Measurements from ENCODE around the gene RIPOR2.

Gene RIPOR2

DNA sequence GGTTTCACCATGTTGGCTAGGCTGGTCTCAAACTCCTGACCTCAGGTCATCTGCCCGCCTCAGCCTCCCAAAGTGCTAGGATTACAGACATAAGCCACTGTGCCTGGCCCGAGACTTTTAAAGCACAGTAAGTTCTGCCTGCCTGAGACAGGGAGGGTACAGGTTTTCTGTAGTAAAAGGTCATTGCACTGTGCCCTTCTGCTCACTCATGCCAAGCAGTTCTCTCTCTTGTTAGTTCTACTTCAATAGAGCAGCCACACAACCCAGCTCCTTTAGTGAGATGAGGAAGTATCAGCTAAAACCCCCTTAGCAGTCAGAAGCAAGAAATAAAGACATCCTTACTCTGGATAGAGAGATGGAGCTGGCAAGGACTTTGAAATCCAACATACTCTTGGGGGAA is 84.7 kb downstream of the RIPOR2 start:
- no peak for DNase-seq (ENCODE audit: low read depth in 2 of 2, low spot score in 1 of 2)

GRCh38 chr6:24849713-24850112 is 86.0 kb downstream of the RIPOR2 start:
- DNase-seq (ENCODE audit: low read depth in 2 of 2, low spot score in 1 of 2): no peak

DNA sequence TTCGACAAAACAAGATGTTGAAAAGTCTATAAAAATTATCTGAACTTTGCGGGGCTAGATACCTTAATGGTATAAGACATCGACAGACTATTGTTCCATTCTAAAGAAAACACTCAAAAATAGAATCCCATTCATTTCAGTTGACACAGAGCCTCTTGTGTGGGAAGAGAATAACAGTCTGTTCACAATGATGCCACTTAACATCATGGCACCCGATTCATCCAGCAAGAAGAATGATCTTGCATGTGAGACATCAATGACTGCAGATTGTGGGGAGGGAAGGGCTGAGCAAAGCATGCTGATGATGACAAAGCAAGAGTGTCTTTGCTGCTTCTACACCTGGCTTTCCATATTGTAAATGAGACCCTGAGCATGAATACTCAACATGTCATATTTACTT is 87.3 kb downstream of the RIPOR2 start:
- DNase-seq (ENCODE audit: low read depth in 2 of 2, low spot score in 1 of 2): no peak

GRCh38 chr6:24847402-24847801 is 88.4 kb downstream of the RIPOR2 start:
- DNase-seq (ENCODE audit: low read depth in 2 of 2, low spot score in 1 of 2): no peak

GRCh38 chr6:24845578-24845977 is 90.2 kb downstream of the RIPOR2 start:
- no peak for DNase-seq (ENCODE audit: low read depth in 2 of 2, low spot score in 1 of 2)

DNA sequence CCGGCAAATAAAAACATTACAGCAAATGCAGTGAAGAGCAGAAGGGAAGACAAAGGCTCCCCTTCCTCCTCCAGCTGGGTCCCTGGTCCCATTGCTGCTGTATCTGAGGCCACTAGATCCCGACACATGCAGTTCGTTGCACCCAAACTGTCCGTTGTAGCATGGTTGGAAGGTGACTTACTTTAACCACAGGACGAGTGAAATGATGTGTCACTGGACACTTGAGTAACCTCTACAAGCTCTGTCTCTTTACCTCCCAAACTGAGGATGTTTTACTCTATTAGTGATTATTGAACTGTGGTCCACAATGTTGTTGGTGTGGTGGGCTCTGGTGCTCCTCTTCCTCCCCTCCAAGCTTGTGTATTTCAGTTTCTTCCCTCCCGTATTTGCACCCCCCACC is 90.9 kb downstream of the RIPOR2 start:
- DNase-seq (ENCODE audit: low read depth in 2 of 2, low spot score in 1 of 2): no peak

GRCh38 chr6:24844061-24844460 is 91.7 kb downstream of the RIPOR2 start:
- no peak for DNase-seq (ENCODE audit: low read depth in 2 of 2, low spot score in 1 of 2)

- DNase-seq (ENCODE audit: low read depth in 2 of 2, low spot score in 1 of 2): no peak
Observed at GRCh38 chr6:24840187-24840586, 95.6 kb downstream of the RIPOR2 start.

DNA sequence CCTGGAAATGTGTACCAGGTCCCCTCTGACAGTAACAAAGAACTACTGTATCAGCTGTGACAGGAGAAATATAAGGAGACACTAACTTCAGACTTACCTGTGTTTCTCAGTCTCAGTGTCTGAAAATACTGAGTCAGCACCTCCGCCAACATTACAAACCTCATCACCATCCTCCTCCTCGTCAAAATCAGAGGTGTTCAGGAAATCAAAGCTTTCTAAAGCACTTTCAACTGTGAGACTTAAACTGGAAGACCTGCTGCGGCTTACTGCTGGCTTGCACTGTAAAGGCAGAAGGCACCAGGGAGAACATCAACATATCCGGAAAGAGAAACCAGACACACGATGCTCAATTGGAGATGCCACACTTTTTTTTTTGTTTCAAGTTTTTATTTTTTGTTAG is 96.8 kb downstream of the RIPOR2 start:
- DNase-seq (ENCODE audit: low read depth in 2 of 2, low spot score in 1 of 2): no peak

DNA sequence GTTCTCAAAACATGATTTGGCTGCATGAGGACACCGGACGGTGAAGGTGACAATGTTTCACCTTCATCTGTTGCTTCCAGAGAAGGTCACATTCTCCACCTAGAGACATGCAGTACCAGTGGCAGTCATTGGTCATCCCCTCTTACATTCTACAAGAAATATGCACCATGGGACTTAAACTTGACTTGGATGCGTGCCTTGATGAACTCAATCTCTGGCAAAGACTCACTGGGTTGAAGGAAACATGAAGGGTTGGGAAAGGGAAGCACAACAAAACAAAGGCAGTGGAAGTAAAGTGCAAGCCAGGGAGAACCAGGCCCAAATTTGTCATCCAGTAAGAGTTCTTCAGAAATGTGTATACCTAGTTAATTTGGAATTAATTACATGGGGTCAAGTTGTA is 97.7 kb downstream of the RIPOR2 start:
- no peak for DNase-seq (ENCODE audit: low read depth in 2 of 2, low spot score in 1 of 2)

- DNase-seq (ENCODE audit: low read depth in 2 of 2, low spot score in 1 of 2): no peak
Observed at GRCh38 chr6:24836109-24836508, 99.7 kb downstream of the RIPOR2 start.

GRCh38 chr6:24833711-24834386 is 101.9 kb downstream of the RIPOR2 start:
- no peak for DNase-seq (ENCODE audit: low read depth in 2 of 2, low spot score in 1 of 2)

- DNase-seq (ENCODE audit: low read depth in 2 of 2, low spot score in 1 of 2): no peak
Observed at GRCh38 chr6:24832794-24833193, 103.0 kb downstream of the RIPOR2 start.

- DNase-seq (ENCODE audit: low read depth in 2 of 2, low spot score in 1 of 2): no peak
Observed at GRCh38 chr6:24831771-24832716, 103.7 kb downstream of the RIPOR2 start.

DNA sequence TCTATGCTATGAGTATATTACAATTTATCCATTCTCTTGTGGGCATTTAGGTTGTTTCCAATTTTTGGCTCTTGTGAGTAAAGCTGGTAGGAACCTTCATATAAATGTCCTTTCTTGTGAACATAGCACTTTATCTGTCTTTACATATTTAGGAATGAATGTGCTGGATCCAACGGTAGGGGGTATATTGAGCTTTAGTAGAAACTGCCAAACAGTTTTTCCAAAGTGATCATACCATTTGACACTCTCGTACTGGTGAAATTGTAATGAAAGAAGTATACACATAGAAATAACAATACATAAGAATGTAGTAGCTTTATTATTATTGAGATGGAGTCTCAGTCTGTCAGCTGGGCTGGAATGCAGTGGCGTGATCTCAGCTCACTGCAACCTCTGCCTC is 106.1 kb downstream of the RIPOR2 start:
- no peak for DNase-seq (ENCODE audit: low read depth in 2 of 2, low spot score in 1 of 2)

DNA sequence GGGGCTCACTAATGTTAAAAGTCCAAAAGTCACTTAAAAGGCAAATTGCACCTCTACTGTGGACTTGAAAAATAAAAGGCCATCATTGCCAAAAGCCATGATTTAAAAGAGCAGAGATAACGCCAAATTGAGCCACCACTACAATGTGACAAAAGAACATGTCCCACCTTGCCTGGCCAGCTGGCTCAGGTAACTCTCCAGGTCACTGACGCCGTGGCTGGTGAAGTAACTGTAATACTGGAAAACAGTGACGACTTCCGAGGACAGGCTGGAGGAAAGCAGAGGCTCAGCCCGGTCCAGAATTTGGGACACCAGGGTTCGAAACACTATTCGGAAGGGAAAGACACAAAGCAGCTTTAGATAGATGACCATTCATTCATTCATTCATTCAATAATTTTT is 107.8 kb downstream of the RIPOR2 start:
- no peak for DNase-seq (ENCODE audit: low read depth in 2 of 2, low spot score in 1 of 2)

- DNase-seq (ENCODE audit: low read depth in 2 of 2, low spot score in 1 of 2): no peak
Observed at GRCh38 chr6:24827162-24827561, 108.6 kb downstream of the RIPOR2 start.

- DNase-seq (ENCODE audit: low read depth in 2 of 2, low spot score in 1 of 2): no peak
Observed at GRCh38 chr6:24825130-24825630, 110.6 kb downstream of the RIPOR2 start.

DNA sequence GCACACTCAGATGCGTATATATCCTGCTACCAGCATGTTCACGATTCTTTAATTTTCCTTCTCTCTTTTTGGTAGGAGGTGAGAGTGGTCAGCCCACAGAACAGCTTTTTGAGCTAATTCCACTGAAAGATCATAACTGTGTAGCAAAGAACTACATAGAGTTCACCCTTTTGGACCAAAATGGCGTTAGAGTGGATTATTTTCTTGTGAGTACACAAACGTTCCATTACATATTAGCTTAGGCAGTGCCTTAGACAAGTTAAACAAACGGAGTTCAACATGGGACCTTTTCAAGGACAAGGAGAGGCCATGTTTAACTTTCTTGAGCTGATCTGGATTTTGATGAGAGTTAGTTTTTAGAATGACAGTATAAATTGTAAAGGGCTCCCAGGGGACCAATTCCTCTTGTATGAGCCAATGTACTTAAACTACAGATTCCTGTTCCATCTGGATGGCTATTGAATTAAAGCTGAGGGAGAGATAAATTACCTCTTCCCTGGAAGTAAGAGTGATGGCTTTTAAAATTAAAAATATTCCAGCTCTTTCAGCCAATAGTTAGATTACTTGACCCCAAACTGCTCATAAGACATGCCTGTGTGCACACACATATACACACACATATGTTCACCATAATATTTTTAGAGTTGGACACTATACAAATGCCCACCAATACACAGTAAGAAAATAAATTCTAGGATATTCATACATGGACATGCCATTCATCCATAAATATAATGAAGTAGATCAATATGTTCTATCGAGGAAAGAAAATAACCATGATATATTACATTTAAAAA is 111.4 kb downstream of the RIPOR2 start:
- no peak for DNase-seq (ENCODE audit: low read depth in 2 of 2, low spot score in 1 of 2)

- no peak for DNase-seq (ENCODE audit: low read depth in 2 of 2, low spot score in 1 of 2)
Observed at GRCh38 chr6:24823185-24823584, 112.6 kb downstream of the RIPOR2 start.

DNA sequence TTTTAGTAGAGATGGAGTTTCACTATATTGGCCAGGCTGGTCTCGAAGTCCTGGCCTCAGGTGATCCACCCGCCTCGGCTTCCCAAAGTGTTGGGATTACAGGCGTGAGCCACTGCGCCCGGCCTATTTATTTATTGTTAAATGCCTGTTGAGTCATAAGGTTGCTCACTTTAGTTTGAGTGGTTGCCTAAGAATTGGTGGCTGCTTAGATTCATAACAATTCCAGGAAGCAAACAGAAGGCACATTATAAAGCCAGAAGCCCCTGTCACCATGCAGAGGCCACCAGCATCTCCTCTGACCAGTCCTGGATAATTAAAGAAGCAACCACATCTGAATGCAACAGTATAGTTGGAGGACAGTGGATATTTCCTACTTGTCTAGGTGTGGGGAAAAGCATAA is 113.1 kb downstream of the RIPOR2 start:
- DNase-seq (ENCODE audit: low read depth in 2 of 2, low spot score in 1 of 2): no peak

Data from stimulated activated CD8-positive, alpha-beta memory T cell treated with anti-CD3 and anti-CD28 coated beads, Interleukin-4, amount 100 ng/mL, for 4 hours (primary cell).